Hepatocyte (in vitro differentiated cells): ENCODE results near the gene CAPRIN1. TPM values are rescaled to one million over a fixed set of nuclear protein-coding genes. Genes with fewer than 3 reads are reported as not detected.
"Not testable (repeated sequence)": the region's sequence is repeated elsewhere in the genome, so short reads cannot be mapped to it uniquely, and the experiment has no call there.

Source experiments
- DNase-seq: peaks from one replicate; pipeline ENCODE4 v3.0.0-alpha.2; 2016; ENCODE audit warnings: low spot score
- H2AFZ ChIP-seq: fragments of 200-600 bp; sonication (generic); 2 replicates; pipeline ENCODE4 v1.6.0; 2016; ENCODE audit warnings: antibody characterized with exemption, mild to moderate bottlenecking
- H3K27ac ChIP-seq: fragments of 200-600 bp; sonication (generic); 2 replicates; pipeline ENCODE4 v1.5.1; 2016; ENCODE audit warnings: mild to moderate bottlenecking
- H3K27me3 ChIP-seq: fragments of 200-600 bp; sonication (generic); 2 replicates; pipeline ENCODE4 v1.6.1; 2016
- H3K36me3 ChIP-seq: fragments of 200-600 bp; sonication (generic); replicated peaks from 2 replicates; pipeline ENCODE4 v1.5.1; 2016; ENCODE audit warnings: low read depth; ENCODE audit not compliant: insufficient read depth
- H3K4me1 ChIP-seq: fragments of 200-600 bp; sonication (generic); 2 replicates; pipeline ENCODE4 v1.5.1; 2016; ENCODE audit warnings: mild to moderate bottlenecking, moderate library complexity; ENCODE audit not compliant: insufficient read depth
- H3K4me2 ChIP-seq: fragments of 200-600 bp; sonication (generic); 2 replicates; pipeline ENCODE4 v1.6.0; 2016
- H3K4me3 ChIP-seq: fragments of 200-600 bp; sonication (generic); 2 replicates; pipeline ENCODE4 v1.5.1; 2016; ENCODE audit warnings: mild to moderate bottlenecking
- H3K79me2 ChIP-seq: fragments of 200-600 bp; sonication (generic); 2 replicates; pipeline ENCODE4 v1.6.0; 2017; ENCODE audit warnings: mild to moderate bottlenecking
- H3K9me2 ChIP-seq: fragments of 200-600 bp; sonication (generic); replicated peaks from 2 replicates; pipeline ENCODE4 v1.6.0; 2017; ENCODE audit warnings: mild to moderate bottlenecking; ENCODE audit not compliant: insufficient read depth
- H3K9me3 ChIP-seq: fragments of 200-600 bp; sonication (generic); 2 replicates; pipeline ENCODE4 v1.5.1; 2016; ENCODE audit warnings: low read depth, mild to moderate bottlenecking
- H4K20me1 ChIP-seq: fragments of 200-600 bp; sonication (generic); 2 replicates; pipeline ENCODE4 v1.6.0; 2016; ENCODE audit warnings: mild to moderate bottlenecking; ENCODE audit not compliant: insufficient read depth, poor library complexity, severe bottlenecking
- EZH2 ChIP-seq: fragments of 200-600 bp; sonication (generic); IDR thresholded peaks from 2 replicates; pipeline ENCODE4 v1.6.1; 2016; ENCODE audit warnings: antibody characterized with exemption, mild to moderate bottlenecking, borderline replicate concordance
- EZH2phosphoT487 ChIP-seq: fragments of 200-600 bp; sonication (generic); IDR thresholded peaks from one replicate; pipeline ENCODE4 v1.6.1; 2018; ENCODE audit warnings: antibody characterized with exemption, mild to moderate bottlenecking, low read depth, moderate library complexity; ENCODE audit not compliant: unreplicated experiment, severe bottlenecking
- WGBS: methylation state at CpG from one replicate; pipeline ENCODE4 v1.1.6; 2016; ENCODE audit warnings: low lambda C conversion rate; ENCODE audit errors: missing lambda C conversion rate; 5-methylcytosine and 5-hydroxymethylcytosine counted together
- polyA plus RNA-seq: library from polyadenylated mRNA; unstranded; fragments of >200 nt; fragmentation: Nextera tagmentation; extraction: Ambion mirVana; gene quantifications from 2 replicates; pipeline ENCODE4 v1.2.1, GENCODE V29; 2016
- total RNA-seq: library from RNA; depleted of rRNA; stranded (reverse); fragments of >200 nt; gene quantifications from 2 replicates; pipeline ENCODE4 v1.2.3, GENCODE V29; 2014
- TF ChIP-seq, protein P1 (sequence below): fragments of 200-600 bp; sonication (generic); IDR thresholded peaks from 2 replicates; pipeline ENCODE4 v1.5.1; 2016; ENCODE audit warnings: antibody characterized with exemption, mild to moderate bottlenecking; ENCODE audit not compliant: poor library complexity

The CAPRIN1 gene
- total and polyA plus RNA-seq, 2 experiments from 2014 or later: 102 to 217 TPM

DNA sequence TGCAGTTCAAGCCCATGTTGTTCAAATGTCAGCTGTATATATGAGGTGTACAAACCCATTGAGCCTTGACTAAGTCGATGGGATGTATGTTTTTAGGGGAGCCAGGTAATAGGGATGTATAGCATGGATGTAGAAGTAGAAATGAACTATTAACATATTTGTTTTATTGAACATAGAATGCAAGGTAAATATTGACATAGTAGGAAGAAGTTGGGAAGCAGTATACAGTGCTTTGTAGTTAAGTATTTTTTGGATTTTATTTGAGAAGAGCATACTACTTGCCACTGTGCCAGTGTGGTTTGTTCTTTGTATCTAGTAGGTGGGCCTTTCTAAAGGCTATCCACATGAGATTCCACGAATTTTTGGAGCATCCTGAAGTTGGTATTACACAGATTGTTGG, 33.1 kb downstream of the CAPRIN1 start:
- Histone ChIP-seq H3K4me1 (no peaks in the 10 kb centered on the region), H3K4me2 (no peak overlapping the region), H2AFZ (no peak overlapping the region), H3K9me2 (no peaks in the 10 kb centered on the region), H3K27ac (no peak overlapping the region), H3K79me2 (peaks cover 71% of the 10 kb centered on the region), H3K9me3 (no peaks in the 10 kb centered on the region), H4K20me1 (peaks cover 21% of the 10 kb centered on the region), H3K27me3 (no peaks in the 10 kb centered on the region), H3K4me3 (no peak overlapping the region), H3K36me3 (peaks cover 10% of the 10 kb centered on the region)
- TF ChIP-seq, protein P1, sequence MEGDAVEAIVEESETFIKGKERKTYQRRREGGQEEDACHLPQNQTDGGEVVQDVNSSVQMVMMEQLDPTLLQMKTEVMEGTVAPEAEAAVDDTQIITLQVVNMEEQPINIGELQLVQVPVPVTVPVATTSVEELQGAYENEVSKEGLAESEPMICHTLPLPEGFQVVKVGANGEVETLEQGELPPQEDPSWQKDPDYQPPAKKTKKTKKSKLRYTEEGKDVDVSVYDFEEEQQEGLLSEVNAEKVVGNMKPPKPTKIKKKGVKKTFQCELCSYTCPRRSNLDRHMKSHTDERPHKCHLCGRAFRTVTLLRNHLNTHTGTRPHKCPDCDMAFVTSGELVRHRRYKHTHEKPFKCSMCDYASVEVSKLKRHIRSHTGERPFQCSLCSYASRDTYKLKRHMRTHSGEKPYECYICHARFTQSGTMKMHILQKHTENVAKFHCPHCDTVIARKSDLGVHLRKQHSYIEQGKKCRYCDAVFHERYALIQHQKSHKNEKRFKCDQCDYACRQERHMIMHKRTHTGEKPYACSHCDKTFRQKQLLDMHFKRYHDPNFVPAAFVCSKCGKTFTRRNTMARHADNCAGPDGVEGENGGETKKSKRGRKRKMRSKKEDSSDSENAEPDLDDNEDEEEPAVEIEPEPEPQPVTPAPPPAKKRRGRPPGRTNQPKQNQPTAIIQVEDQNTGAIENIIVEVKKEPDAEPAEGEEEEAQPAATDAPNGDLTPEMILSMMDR: no peak
- TF ChIP-seq EZH2phosphoT487 (no peak), EZH2 (no peak)
- no peak for DNase-seq
- WGBS: 93% methylated on average over 2 of the region's 2 CpGs

DNA sequence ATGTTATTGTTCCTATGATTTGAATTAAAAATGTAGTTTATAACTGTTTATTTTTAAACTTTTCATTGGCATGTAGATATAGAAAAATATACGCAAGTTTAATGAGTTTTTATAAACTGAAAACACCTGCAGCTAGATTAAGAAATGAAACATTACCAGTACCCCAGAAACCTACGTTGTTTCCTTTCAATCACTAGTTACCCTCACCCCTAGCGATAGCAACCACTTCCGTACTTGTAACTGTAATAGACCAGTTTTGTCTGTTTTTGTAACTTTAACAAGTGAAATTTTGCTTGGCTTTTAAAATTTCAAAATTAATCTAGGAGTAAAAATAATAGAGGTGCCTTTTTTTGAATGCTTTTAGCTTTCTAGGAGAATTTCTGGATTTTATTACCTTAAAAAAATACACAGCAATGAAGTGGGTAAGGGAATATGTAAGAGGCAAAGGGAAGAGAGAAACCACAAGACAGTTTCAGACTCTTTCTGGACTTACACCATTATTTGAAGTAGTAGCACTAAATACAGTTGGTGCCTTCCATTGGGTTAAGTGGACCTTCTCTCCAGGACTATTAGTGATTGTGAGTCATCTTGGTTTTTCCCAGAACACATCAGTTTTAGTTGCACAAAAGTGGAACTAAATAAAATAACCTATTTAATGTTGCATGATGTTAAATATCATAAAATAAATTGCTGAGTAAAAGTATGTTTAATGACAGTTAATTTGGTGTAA, 35.2 kb downstream of the CAPRIN1 start:
- H3K27ac ChIP-seq: no peak overlapping the region
- H3K4me1 ChIP-seq: no peaks in the 10 kb centered on the region
- peaks cover 10% of the 10 kb centered on the region for H3K36me3 ChIP-seq

DNA sequence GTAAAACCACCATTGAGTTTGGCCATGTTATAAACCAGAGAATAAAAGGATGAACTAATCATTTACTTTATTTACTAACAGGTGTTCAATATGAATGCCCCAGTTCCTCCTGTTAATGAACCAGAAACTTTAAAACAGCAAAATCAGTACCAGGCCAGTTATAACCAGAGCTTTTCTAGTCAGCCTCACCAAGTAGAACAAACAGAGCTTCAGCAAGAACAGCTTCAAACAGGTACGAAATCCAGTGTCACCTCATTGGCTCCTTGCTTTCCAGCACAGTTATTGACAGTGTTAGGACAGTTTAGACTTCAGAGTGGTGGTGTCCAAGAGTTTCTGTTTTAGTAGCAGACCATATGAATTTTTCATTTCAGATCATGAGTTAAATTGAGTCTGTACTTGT, 40.3 kb downstream of the CAPRIN1 start:
- no peaks in the 10 kb centered on the region for H3K27me3 ChIP-seq
- H3K79me2 ChIP-seq: peaks cover 52% of the 10 kb centered on the region
- no peak for DNase-seq
- H4K20me1 ChIP-seq: peaks cover 16% of the 10 kb centered on the region
- no peaks in the 10 kb centered on the region for H3K9me2 ChIP-seq
- no peak overlapping the region for H3K4me3 ChIP-seq
- H3K4me2 ChIP-seq: no peak overlapping the region
- H3K4me1 ChIP-seq: no peaks in the 10 kb centered on the region
- H3K36me3 ChIP-seq: peaks cover 5% of the 10 kb centered on the region
- TF ChIP-seq EZH2: no peak
- TF ChIP-seq, protein P1: no peak
- no peak for TF ChIP-seq EZH2phosphoT487
- H2AFZ ChIP-seq: no peak overlapping the region
- H3K9me3 ChIP-seq: no peaks in the 10 kb centered on the region
- no peak overlapping the region for H3K27ac ChIP-seq
- 100% methylated on average over 1 of the region's 1 CpG for WGBS

More for the DNA sequence above, 35.2 kb downstream of the CAPRIN1 start:
- Histone ChIP-seq H3K4me2 (no peak overlapping the region), H4K20me1 (peaks cover 21% of the 10 kb centered on the region), H2AFZ (no peak overlapping the region), H3K79me2 (peaks cover 75% of the 10 kb centered on the region), H3K9me3 (no peaks in the 10 kb centered on the region), H3K9me2 (no peaks in the 10 kb centered on the region), H3K27me3 (no peaks in the 10 kb centered on the region), H3K4me3 (no peak overlapping the region)
- DNase-seq: no peak
- 94% methylated on average over 4 of the region's 4 CpGs for WGBS
- no peak for TF ChIP-seq EZH2
- TF ChIP-seq, protein P1: no peak
- TF ChIP-seq EZH2phosphoT487: no peak

DNA sequence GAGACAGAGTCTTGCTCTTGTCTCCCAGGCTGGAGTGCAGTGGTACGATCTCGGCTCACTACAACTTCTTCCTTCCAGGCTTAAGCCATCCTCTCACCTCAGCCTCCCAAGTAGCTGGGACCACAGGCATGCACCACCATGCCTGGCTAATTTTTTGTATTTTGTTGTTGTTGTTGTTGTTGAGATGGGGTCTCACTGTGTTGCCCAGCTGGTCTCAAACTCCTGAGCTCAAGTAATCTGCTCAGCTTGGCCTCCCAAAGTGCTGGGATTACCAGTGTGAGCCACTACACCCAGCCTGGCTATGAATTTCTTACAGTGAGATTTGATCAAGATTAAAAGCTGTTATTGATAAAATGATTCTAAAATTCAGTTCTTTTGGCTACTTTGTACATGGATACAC, 43.4 kb downstream of the CAPRIN1 start:
- not testable (repeated sequence) for H3K4me2 ChIP-seq, H3K4me3 ChIP-seq, H2AFZ ChIP-seq, H3K4me1 ChIP-seq, H3K9me3 ChIP-seq, H3K36me3 ChIP-seq, H3K9me2 ChIP-seq, H3K27me3 ChIP-seq, H3K27ac ChIP-seq, DNase-seq
- WGBS: 95% methylated on average over 2 of the region's 2 CpGs
- Histone ChIP-seq H4K20me1 (peaks cover 16% of the 10 kb centered on the region), H3K79me2 (peaks cover 42% of the 10 kb centered on the region)
